ENCODE data around the gene THRB.

Gene THRB

GRCh38 chr3:24067483-24067882 lies 427.2 kb downstream of the THRB start:
- Histone ChIP-seq H3K36me3 (ENCODE audit: control insufficient read depth, insufficient read depth, low read length) (no peaks in the 10 kb centered on the region), H3K27me3 (replicated peaks; ENCODE audit: control insufficient read depth, insufficient read depth, low read length) (no peaks in the 10 kb centered on the region), H3K4me3 (replicated peaks; ENCODE audit: low read depth, low read length) (no peak overlapping the region)
- no peak for DNase-seq (ENCODE audit: extremely low read depth, insufficient read length)
- TF ChIP-seq CTCF (IDR thresholded peaks at IDR 0.05; ENCODE audit: insufficient read depth, low read length, poor library complexity, severe bottlenecking): no peak

Measured in GM06990 (cell line).